Measurements from ENCODE around the gene ZNF74.
"Not testable (repeated sequence)": the region's sequence is repeated elsewhere in the genome, so short reads cannot be mapped to it uniquely, and the experiment has no call there.

The ZNF74 gene

GRCh38 chr22:20360261-20360660, 33.7 kb upstream of the ZNF74 start:
- not testable (repeated sequence) for H3K79me1 ChIP-seq (ENCODE audit: low read length); H4K91ac ChIP-seq (ENCODE audit: low read depth, low read length); H3K4me2 ChIP-seq (ENCODE audit: low read length); H3K27ac ChIP-seq (ENCODE audit: low read depth, low read length); H3K4me3 ChIP-seq (ENCODE audit: low read depth, low read length); H2AK5ac ChIP-seq (ENCODE audit: low read length); H2AFZ ChIP-seq (ENCODE audit: insufficient read depth, low read length, poor library complexity); H2BK120ac ChIP-seq (ENCODE audit: insufficient read depth, low read length, poor library complexity); H3K79me2 ChIP-seq (ENCODE audit: control insufficient read depth, insufficient read depth, low read length, poor library complexity); H2BK12ac ChIP-seq (ENCODE audit: low read length); H3K14ac ChIP-seq (ENCODE audit: low read length); H3K9ac ChIP-seq (ENCODE audit: low read length); H3K23ac ChIP-seq (ENCODE audit: low read length); H3K18ac ChIP-seq (ENCODE audit: low read length); H3K27me3 ChIP-seq (ENCODE audit: insufficient read depth, low read length); H4K8ac ChIP-seq (ENCODE audit: low read depth, low read length); DNase-seq; H3K36me3 ChIP-seq (ENCODE audit: control insufficient read depth in 1 of 2, insufficient read depth in 2 of 2, low read length in 2 of 2); H3K4me1 ChIP-seq (ENCODE audit: control insufficient read depth in 1 of 2, insufficient read depth in 2 of 2, low read length in 2 of 2); H2BK5ac ChIP-seq (ENCODE audit: low read depth, low read length, poor library complexity); H3K4ac ChIP-seq (ENCODE audit: low read depth, low read length); H4K12ac ChIP-seq (ENCODE audit: low read depth, low read length)
- H3K9me3 ChIP-seq (ENCODE audit: insufficient read depth, low read depth, low read length), result peaks cover 12% of the 10 kb centered on the region
- WGBS (ENCODE audit: extremely low coverage, insufficient coverage, insufficient read length), result no CpG with 5 or more reads among the region's 60 CpGs

- H3K4me1 ChIP-seq (ENCODE audit: control insufficient read depth in 1 of 2, insufficient read depth in 2 of 2, low read length in 2 of 2); H4K8ac ChIP-seq (ENCODE audit: low read depth, low read length); H4K91ac ChIP-seq (ENCODE audit: low read depth, low read length); H3K9ac ChIP-seq (ENCODE audit: low read length); H3K18ac ChIP-seq (ENCODE audit: low read length); H3K79me1 ChIP-seq (ENCODE audit: low read length); H3K27me3 ChIP-seq (ENCODE audit: insufficient read depth, low read length); H3K4me2 ChIP-seq (ENCODE audit: low read length); H3K4ac ChIP-seq (ENCODE audit: low read depth, low read length); H2BK12ac ChIP-seq (ENCODE audit: low read length); H3K23ac ChIP-seq (ENCODE audit: low read length); H3K14ac ChIP-seq (ENCODE audit: low read length); DNase-seq; H4K12ac ChIP-seq (ENCODE audit: low read depth, low read length); H2BK5ac ChIP-seq (ENCODE audit: low read depth, low read length, poor library complexity); H3K4me3 ChIP-seq (ENCODE audit: low read depth, low read length); H3K9me3 ChIP-seq (ENCODE audit: insufficient read depth, low read depth, low read length); H3K36me3 ChIP-seq (ENCODE audit: control insufficient read depth in 1 of 2, insufficient read depth in 2 of 2, low read length in 2 of 2); H2AFZ ChIP-seq (ENCODE audit: insufficient read depth, low read length, poor library complexity); H2AK5ac ChIP-seq (ENCODE audit: low read length); H3K27ac ChIP-seq (ENCODE audit: low read depth, low read length); H2BK120ac ChIP-seq (ENCODE audit: insufficient read depth, low read length, poor library complexity); H3K79me2 ChIP-seq (ENCODE audit: control insufficient read depth, insufficient read depth, low read length, poor library complexity): not testable (repeated sequence)
- WGBS (ENCODE audit: extremely low coverage, insufficient coverage, insufficient read length), result no CpG with 5 or more reads among the region's 145 CpGs
Observed at GRCh38 chr22:20360866-20361751, 32.8 kb upstream of the ZNF74 start.

GRCh38 chr22:20361752-20362229, 32.2 kb upstream of the ZNF74 start:
- not testable (repeated sequence) for H3K14ac ChIP-seq (ENCODE audit: low read length); H2BK12ac ChIP-seq (ENCODE audit: low read length); H3K36me3 ChIP-seq (ENCODE audit: control insufficient read depth in 1 of 2, insufficient read depth in 2 of 2, low read length in 2 of 2); H2BK120ac ChIP-seq (ENCODE audit: insufficient read depth, low read length, poor library complexity); H3K4me1 ChIP-seq (ENCODE audit: control insufficient read depth in 1 of 2, insufficient read depth in 2 of 2, low read length in 2 of 2); H3K18ac ChIP-seq (ENCODE audit: low read length); H3K79me2 ChIP-seq (ENCODE audit: control insufficient read depth, insufficient read depth, low read length, poor library complexity); H3K4me2 ChIP-seq (ENCODE audit: low read length); H3K23ac ChIP-seq (ENCODE audit: low read length); H3K79me1 ChIP-seq (ENCODE audit: low read length); H2AK5ac ChIP-seq (ENCODE audit: low read length); H4K12ac ChIP-seq (ENCODE audit: low read depth, low read length); H3K4me3 ChIP-seq (ENCODE audit: low read depth, low read length); DNase-seq; H4K8ac ChIP-seq (ENCODE audit: low read depth, low read length); H3K27me3 ChIP-seq (ENCODE audit: insufficient read depth, low read length); H3K9me3 ChIP-seq (ENCODE audit: insufficient read depth, low read depth, low read length); H4K91ac ChIP-seq (ENCODE audit: low read depth, low read length); H3K9ac ChIP-seq (ENCODE audit: low read length); H3K4ac ChIP-seq (ENCODE audit: low read depth, low read length); H2AFZ ChIP-seq (ENCODE audit: insufficient read depth, low read length, poor library complexity); H3K27ac ChIP-seq (ENCODE audit: low read depth, low read length); H2BK5ac ChIP-seq (ENCODE audit: low read depth, low read length, poor library complexity)
- no CpG with 5 or more reads among the region's 54 CpGs for WGBS (ENCODE audit: extremely low coverage, insufficient coverage, insufficient read length)

- not testable (repeated sequence) for H3K79me1 ChIP-seq (ENCODE audit: low read length); H3K4me1 ChIP-seq (ENCODE audit: control insufficient read depth in 1 of 2, insufficient read depth in 2 of 2, low read length in 2 of 2); H4K8ac ChIP-seq (ENCODE audit: low read depth, low read length); H4K12ac ChIP-seq (ENCODE audit: low read depth, low read length); H3K4me2 ChIP-seq (ENCODE audit: low read length); H2BK5ac ChIP-seq (ENCODE audit: low read depth, low read length, poor library complexity); H2AK5ac ChIP-seq (ENCODE audit: low read length); H3K4ac ChIP-seq (ENCODE audit: low read depth, low read length); H2BK120ac ChIP-seq (ENCODE audit: insufficient read depth, low read length, poor library complexity); DNase-seq; H3K18ac ChIP-seq (ENCODE audit: low read length); H3K9ac ChIP-seq (ENCODE audit: low read length); H2AFZ ChIP-seq (ENCODE audit: insufficient read depth, low read length, poor library complexity); H3K4me3 ChIP-seq (ENCODE audit: low read depth, low read length); H3K27ac ChIP-seq (ENCODE audit: low read depth, low read length); H4K91ac ChIP-seq (ENCODE audit: low read depth, low read length); H3K14ac ChIP-seq (ENCODE audit: low read length); H3K23ac ChIP-seq (ENCODE audit: low read length); H3K9me3 ChIP-seq (ENCODE audit: insufficient read depth, low read depth, low read length); H2BK12ac ChIP-seq (ENCODE audit: low read length); H3K27me3 ChIP-seq (ENCODE audit: insufficient read depth, low read length); H3K79me2 ChIP-seq (ENCODE audit: control insufficient read depth, insufficient read depth, low read length, poor library complexity); H3K36me3 ChIP-seq (ENCODE audit: control insufficient read depth in 1 of 2, insufficient read depth in 2 of 2, low read length in 2 of 2)
- WGBS (ENCODE audit: extremely low coverage, insufficient coverage, insufficient read length), result no CpG with 5 or more reads among the region's 10 CpGs
Observed at GRCh38 chr22:20362403-20362802, 31.5 kb upstream of the ZNF74 start.

Data from trophoblast cell (in vitro differentiated cells and primary cell).